HG03196 (cell line): Measurements from ENCODE around the gene WWC1.

ENCODE experiments used
- ATAC-seq: cut with Tn5 transposase; IDR thresholded peaks from one replicate; pipeline ENCODE4 v1.9.1; 2021; ENCODE audit not compliant: unreplicated experiment

The WWC1 gene

DNA sequence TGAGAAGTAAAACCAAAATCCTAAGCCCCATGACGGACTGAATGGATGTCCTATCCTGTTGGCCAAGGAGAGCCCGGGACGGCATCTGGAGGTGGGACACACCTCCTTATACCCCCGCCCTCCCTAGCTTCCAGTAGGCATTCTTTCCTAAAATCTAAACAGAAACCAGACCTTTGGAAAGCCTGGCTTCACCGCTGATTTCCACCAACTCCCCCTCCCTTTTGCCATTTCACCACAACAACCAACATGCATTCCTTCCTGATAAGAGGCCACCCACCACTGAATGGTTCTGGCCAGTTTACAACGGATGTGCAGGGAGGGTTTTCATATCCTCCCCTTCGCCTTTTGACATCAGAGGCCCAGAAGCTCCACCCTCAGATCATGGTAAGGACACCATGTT lies 185.6 kb downstream of the WWC1 start:
- ATAC-seq: no peak

DNA sequence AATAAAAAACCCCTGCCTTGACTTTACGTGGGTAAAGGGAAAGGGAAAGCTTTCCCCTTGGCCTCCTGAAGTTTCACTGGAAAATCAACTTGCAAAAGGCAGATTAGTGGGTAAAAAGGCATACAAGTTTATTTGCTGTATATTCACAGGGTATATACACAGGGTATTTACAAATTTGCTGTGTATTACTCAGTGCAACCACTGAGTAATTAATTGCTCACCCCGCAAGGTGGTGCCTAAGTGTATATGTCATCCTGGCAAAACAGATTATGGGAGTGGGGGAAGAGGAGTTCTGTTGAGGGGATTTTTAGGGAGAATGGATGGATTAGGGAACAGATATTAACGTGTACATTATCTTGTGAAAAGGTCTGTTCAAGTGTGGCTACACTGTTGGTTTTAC lies 187.7 kb downstream of the WWC1 start:
- ATAC-seq: no peak

DNA sequence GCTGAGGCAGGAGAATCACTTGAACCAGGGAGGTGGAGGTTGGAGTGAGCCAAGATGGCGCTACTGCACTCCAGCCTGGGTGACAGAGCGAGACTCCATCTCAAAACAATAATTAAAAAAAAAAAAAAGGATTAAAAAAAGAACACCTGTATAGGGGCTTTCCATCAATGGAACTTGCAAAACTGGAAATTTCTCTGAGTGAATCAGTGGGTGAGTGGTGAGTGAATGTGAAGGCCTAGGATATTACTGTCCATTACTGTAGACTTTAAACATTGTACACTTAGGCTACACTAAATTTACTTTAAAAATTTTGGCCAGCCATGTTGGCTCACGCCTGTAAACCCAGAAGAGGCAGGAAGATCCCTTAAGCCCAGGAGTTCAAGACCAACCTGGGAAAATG lies 189.2 kb downstream of the WWC1 start:
- ATAC-seq: no peak

- ATAC-seq: peak; percentile 96
Observed at GRCh38 chr5:168481330-168481788, 189.9 kb downstream of the WWC1 start.

DNA sequence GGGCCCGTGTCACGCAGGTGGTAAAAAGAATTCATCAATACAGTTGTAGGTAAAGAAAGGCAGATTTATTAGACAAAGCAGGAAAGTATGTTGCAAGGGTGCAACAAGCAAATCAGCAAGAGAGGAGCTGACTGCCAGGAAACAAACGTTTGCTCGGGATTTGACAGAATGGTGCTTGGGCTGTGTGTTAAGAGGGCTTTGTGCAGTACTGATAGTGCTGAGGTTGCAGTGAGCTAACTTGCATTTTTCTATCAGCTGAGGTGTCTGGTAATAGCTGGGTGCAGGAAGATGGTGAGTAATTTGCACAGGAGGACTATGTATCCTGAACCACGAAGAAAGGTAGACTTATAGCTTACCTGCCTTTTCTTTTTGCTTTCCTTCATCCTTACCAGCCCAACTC lies 190.9 kb downstream of the WWC1 start:
- ATAC-seq: no peak

DNA sequence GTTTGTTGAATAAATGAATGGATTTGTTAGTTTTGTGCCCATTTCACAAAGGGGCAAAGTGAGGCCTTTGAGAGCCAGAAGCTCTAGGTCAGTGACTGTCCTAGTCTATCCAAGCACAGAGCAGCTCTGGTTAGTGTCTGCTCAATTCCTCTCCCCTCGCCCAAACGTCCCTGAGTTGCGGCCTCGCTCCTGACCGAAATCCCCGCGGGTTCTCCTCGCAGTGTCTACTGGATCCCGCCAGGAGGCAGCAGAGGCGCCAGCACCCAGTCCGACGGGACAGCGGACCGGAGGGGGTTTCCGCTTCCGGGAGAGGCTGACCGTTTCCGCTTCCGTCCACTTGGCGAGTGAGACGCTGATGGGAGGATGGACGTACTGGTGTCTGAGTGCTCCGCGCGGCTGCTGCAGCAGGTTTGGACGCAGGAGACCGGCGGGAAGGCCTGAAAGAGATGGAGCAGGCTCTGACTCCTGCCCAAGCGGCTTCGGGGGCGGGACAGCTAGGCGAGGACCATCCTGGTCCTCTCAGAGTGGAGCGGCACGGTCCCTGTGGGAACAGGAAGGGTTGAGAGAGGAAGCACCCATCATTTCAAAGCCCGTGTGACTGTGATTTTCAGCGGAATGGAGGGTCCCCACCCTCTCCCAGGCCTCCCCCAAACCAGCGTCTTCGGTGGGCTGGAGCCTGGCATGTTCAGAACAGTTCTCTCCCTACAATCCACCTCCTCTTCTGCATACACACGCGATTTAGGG lies 194.9 kb downstream of the WWC1 start, which contains the start of gene RARS1:
Gene RARS1 (plus strand): TSS at position 336 of the 744 bp plus-strand sequence. CDS start 28 bp downstream, at position 364.
- peak; percentile 86 for ATAC-seq

GRCh38 chr5:168489059-168489458 lies 197.6 kb downstream of the WWC1 start:
- no peak for ATAC-seq

- ATAC-seq: no peak
Observed at GRCh38 chr5:168494057-168494555, 202.7 kb downstream of the WWC1 start.

DNA sequence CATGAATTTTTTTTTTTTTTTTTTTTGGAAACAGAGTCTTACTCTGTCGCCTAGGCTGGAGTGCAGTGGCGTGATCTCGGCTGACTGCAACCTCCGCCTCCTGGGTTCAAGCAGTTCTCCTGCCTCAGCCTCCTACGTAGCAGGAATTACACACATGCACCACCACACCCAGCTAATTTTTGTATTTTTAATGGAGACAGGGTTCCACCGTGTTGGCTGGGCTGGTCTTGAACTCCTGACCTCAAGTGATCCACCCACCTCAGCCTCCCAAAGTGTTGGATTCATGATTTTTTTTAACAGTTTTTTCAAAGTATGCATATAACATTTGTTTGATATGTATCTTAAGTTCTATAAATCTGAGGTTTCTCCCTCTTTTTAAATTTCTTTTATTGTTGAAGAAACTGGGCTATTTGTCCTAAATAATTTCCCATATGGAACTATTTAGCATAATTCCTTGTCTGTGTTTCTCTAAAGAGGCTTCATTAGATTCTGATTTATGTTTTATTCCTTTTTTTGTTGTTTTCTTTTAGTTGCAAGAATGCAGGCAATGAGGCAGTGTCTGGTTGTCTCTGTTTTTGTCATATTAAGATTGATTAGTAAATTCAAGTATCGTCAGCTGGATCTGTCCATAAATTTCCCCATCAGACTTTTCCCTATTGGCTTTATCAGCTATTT lies 211.3 kb downstream of the WWC1 start:
- ATAC-seq: no peak

- no peak for ATAC-seq
Observed at GRCh38 chr5:168513861-168514428, 222.5 kb downstream of the WWC1 start.
